ENCODE measurements around the gene HLA-A. TPM values are rescaled to one million over a fixed set of nuclear protein-coding genes. Genes with fewer than 3 reads are reported as not detected.

Gene HLA-A
- total and polyA plus RNA-seq, 2 donors (not counting 3 experiments of a cell fraction or from before 2014, with no cell fraction given), result 294 to 822 TPM

DNA sequence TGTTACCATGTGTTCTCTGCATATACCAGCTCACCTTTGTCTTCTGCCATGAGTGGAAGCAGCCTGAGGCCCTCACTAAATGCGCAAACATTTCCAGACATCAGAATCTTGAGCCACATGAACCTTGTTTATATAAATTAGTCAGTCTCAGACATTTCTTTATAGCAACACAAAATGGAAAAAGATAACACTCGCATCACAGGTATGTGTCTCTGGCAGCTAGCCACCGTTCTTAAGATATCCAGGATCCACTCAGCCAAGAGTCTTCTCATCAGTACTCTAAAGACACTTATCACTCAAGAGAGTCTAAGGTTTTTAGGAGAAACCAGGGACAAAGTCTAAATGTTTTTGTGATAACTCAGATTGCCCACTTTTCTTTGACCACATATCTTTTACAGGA lies 43.1 kb upstream of the HLA-A start:
- Histone ChIP-seq H3K27ac (ENCODE audit: insufficient read depth, low read depth, low read length) (no peak overlapping the region), H3K4me3 (replicated peaks in 1 of 3; ENCODE audit: insufficient read depth in 1 of 3, low read depth in 1 of 3, low read length in 3 of 3) (no peak overlapping the region), H3K27me3 (ENCODE audit: control insufficient read depth in 2 of 2, insufficient read depth in 2 of 2, low read length in 2 of 2) (peaks cover 5 to 8% of the 10 kb centered on the region in 2 experiments), H3K4me2 (ENCODE audit: insufficient read depth, low read length) (no peak overlapping the region), H3K36me3 (ENCODE audit: control insufficient read depth in 2 of 2, extremely low read depth in 1 of 2, insufficient read depth in 2 of 2, low read length in 2 of 2) (no peaks in the 10 kb centered on the region), H4K20me1 (replicated peaks; ENCODE audit: control insufficient read depth, extremely low read depth, insufficient read depth, low read length) (no peaks in the 10 kb centered on the region), H3K79me2 (ENCODE audit: control insufficient read depth, insufficient read depth, low read length) (no peaks in the 10 kb centered on the region), H3K9me1 (replicated peaks; ENCODE audit: control insufficient read depth, extremely low read depth, insufficient read depth, low read length) (no peaks in the 10 kb centered on the region), H2AFZ (ENCODE audit: low read depth, low read length) (no peak overlapping the region), H3K9ac (replicated peaks; ENCODE audit: extremely low read depth, insufficient read depth, low read length) (no peak overlapping the region), H3K4me1 (ENCODE audit: control insufficient read depth, extremely low read depth, insufficient read depth, low read length) (no peaks in the 10 kb centered on the region), H3K9me3 (replicated peaks; ENCODE audit: control insufficient read depth, insufficient read depth, low read length) (no peaks in the 10 kb centered on the region)
- POLR2A ChIA-PET, result no interaction called here
- TF ChIP-seq MYC (IDR thresholded peaks at IDR 0.05; ENCODE audit: low read depth, low read length), result no peak
- no peak for TF ChIP-seq GATA2 (IDR thresholded peaks at IDR 0.05; ENCODE audit: insufficient read depth, insufficient read length, low read depth, low read length)
- TF ChIP-seq JUN (IDR thresholded peaks at IDR 0.05; ENCODE audit: borderline replicate concordance, insufficient read depth, insufficient read length, low read depth), result no peak
- TF ChIP-seq, protein P1, sequence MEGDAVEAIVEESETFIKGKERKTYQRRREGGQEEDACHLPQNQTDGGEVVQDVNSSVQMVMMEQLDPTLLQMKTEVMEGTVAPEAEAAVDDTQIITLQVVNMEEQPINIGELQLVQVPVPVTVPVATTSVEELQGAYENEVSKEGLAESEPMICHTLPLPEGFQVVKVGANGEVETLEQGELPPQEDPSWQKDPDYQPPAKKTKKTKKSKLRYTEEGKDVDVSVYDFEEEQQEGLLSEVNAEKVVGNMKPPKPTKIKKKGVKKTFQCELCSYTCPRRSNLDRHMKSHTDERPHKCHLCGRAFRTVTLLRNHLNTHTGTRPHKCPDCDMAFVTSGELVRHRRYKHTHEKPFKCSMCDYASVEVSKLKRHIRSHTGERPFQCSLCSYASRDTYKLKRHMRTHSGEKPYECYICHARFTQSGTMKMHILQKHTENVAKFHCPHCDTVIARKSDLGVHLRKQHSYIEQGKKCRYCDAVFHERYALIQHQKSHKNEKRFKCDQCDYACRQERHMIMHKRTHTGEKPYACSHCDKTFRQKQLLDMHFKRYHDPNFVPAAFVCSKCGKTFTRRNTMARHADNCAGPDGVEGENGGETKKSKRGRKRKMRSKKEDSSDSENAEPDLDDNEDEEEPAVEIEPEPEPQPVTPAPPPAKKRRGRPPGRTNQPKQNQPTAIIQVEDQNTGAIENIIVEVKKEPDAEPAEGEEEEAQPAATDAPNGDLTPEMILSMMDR (IDR thresholded peaks at IDR 0.05; ENCODE audit: extremely low read depth in 1 of 2, insufficient read depth in 1 of 2, low read depth in 1 of 2, low read length in 2 of 2), result no peak
- no peak for TF ChIP-seq POLR2AphosphoS5 (IDR thresholded peaks at IDR 0.05; ENCODE audit: insufficient read depth, low read depth, low read length)
- TF ChIP-seq EZH2 (IDR thresholded peaks at IDR 0.05; ENCODE audit: borderline replicate concordance, low read depth, low read length, severe bottlenecking), result no peak
- TF ChIP-seq FOS (IDR thresholded peaks at IDR 0.05; ENCODE audit: borderline replicate concordance, insufficient read depth, low read length), result no peak
- no peak for TF ChIP-seq POLR2A (IDR thresholded peaks at IDR 0.05; ENCODE audit: low read depth, low read length)
- TF ChIP-seq, protein P2, sequence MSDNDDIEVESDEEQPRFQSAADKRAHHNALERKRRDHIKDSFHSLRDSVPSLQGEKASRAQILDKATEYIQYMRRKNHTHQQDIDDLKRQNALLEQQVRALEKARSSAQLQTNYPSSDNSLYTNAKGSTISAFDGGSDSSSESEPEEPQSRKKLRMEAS (IDR thresholded peaks at IDR 0.05; ENCODE audit: insufficient read depth, insufficient read length), result no peak
- CTCF ChIA-PET, result interaction anchor here (1.1 kb wide), 1 partner anchor 44 kb away, joined by 3 read pairs; no protein-coding TSS in a partner anchor
- dilution Hi-C loops (cut with MboI; ENCODE audit: extremely low pct_ligation_motif_present, low sequenced_read_pairs), result no loop called here
- no peak for FAIRE-seq
- no TSS peak for BruUV-seq (replicated peaks)
- intact Hi-C loops (cut with micrococcal nuclease), result loop anchor here (2.0 kb wide), 1 partner anchor 94 kb away; no protein-coding TSS in a partner anchor
- no peak for DNase-seq (ENCODE audit: low read depth, low spot score)
